HCT116 (cell line): Measurements from ENCODE around the gene THAP10. TPM values are rescaled to one million over a fixed set of nuclear protein-coding genes. Genes with fewer than 3 reads are reported as not detected.

ENCODE experiments used
- ATAC-seq: fragments of 200-7000 bp; cut with Tn5 transposase; 2 replicates; pipeline ENCODE4 v1.9.1; 2020; ENCODE audit warnings: mild to moderate bottlenecking, moderate library complexity
- BruUV-seq: library from RNA; stranded (reverse); fragments of 400-500 nt; replicated peaks from 2 replicates; lab custom pipeline; 2021; lab: Mats Ljungman, UMichigan
- CTCF ChIA-PET: fragments of 300-600 bp; sonication (Branson Sonifier 250); formaldehyde crosslinking; loops from one replicate; lab custom pipeline; 2021; ENCODE audit warnings: antibody characterized with exemption; lab: Charles Lee
- POLR2A ChIA-PET: fragments of 300-600, 350-600 bp; sonication (Branson Sonifier 250); formaldehyde crosslinking; loops from one replicate; lab custom pipeline; 2021; ENCODE audit warnings: antibody characterized with exemption; lab: Charles Lee
- RAD21 ChIA-PET, 2 experiments: fragments of 300-600 bp; sonication (Branson Sonifier 250); formaldehyde crosslinking; loops; one replicate each; lab custom pipeline; 2023; ENCODE audit warnings: low total read pairs in 2 of 2; ENCODE audit not compliant: uncharacterized antibody in 2 of 2, unreplicated experiment in 2 of 2, low non-redundant PET in 1 of 2; lab: Charles Lee
- DNase-seq: peaks from one replicate; pipeline ENCODE4 v3.0.0-alpha.2; 2010; ENCODE audit warnings: low read depth, low spot score
- H2AFZ ChIP-seq: fragments of 200-600 bp; shearing (Covaris generic), sonication (generic); 2 replicates; pipeline ENCODE4 v1.6.1; 2017; ENCODE audit warnings: low read depth, mixed run types, mixed read lengths, antibody characterized with exemption, low read length; ENCODE audit not compliant: poor library complexity, severe bottlenecking
- H3K27ac ChIP-seq: 2 replicates; pipeline ENCODE4 v1.5.1; 2012; ENCODE audit warnings: low read depth, low read length
- H3K27me3 ChIP-seq: fragments of 200-600 bp; sonication (generic); 2 replicates; pipeline ENCODE4 v1.6.1; 2016; ENCODE audit warnings: mixed run types, low read length, mixed read lengths; ENCODE audit not compliant: insufficient read depth
- H3K36me3 ChIP-seq, 2 experiments: fragments of 200-500 bp in 1 of 2; fragments of 200-600 bp in 1 of 2; sonication (Bioruptor generic) in 1 of 2; sonication (generic) in 1 of 2; 2 replicates each; pipeline versions ENCODE4 v1.5.1 to v1.6.1; 2014 to 2016; ENCODE audit warnings: low read length in 2 of 2, inconsistent platforms in 1 of 2, mixed read lengths in 1 of 2, mixed run types in 1 of 2; ENCODE audit not compliant: insufficient read depth in 2 of 2, control insufficient read depth in 1 of 2
- H3K4me1 ChIP-seq, 2 experiments: fragments of 200-600 bp in 1 of 2; sonication (generic) in 1 of 2; 2 replicates each; pipeline versions ENCODE4 v1.5.1 to v1.6.1; 2012 to 2017; ENCODE audit warnings: low read length in 2 of 2, inconsistent platforms in 1 of 2, mild to moderate bottlenecking in 1 of 2, mixed read lengths in 1 of 2, mixed run types in 1 of 2, moderate library complexity in 1 of 2; ENCODE audit not compliant: insufficient read depth in 2 of 2, control insufficient read depth in 1 of 2
- H3K4me2 ChIP-seq: fragments of 200-600 bp; sonication (generic); 2 replicates; pipeline ENCODE4 v1.6.1; 2017; ENCODE audit warnings: mixed run types, low read length, mixed read lengths
- H3K4me3 ChIP-seq, 2 experiments: fragments of 200-600 bp in 1 of 2; sonication (generic) in 1 of 2; replicated peaks in 1 of 2; 2 replicates each; pipeline ENCODE4 v1.5.1; 2011 to 2016; ENCODE audit warnings: low read length in 2 of 2, control low read depth in 1 of 2, low read depth in 1 of 2, mild to moderate bottlenecking in 1 of 2, mixed read lengths in 1 of 2, mixed run types in 1 of 2
- H3K79me2 ChIP-seq: fragments of 200-600 bp; sonication (generic); 2 replicates; pipeline ENCODE4 v1.6.1; 2017; ENCODE audit warnings: mild to moderate bottlenecking, mixed run types, low read length, moderate library complexity, mixed read lengths; ENCODE audit not compliant: insufficient read depth
- H3K9ac ChIP-seq: fragments of 200-600 bp; sonication (generic); 2 replicates; pipeline ENCODE4 v1.6.1; 2016; ENCODE audit warnings: low read length, mixed read lengths
- H3K9me2 ChIP-seq: fragments of 200-600 bp; sonication (generic), shearing (Covaris generic); 2 replicates; pipeline ENCODE4 v1.6.1; 2017; ENCODE audit warnings: mixed run types, mild to moderate bottlenecking, moderate library complexity; ENCODE audit not compliant: insufficient read depth
- H3K9me3 ChIP-seq, 2 experiments: fragments of 200-500 bp in 1 of 2; fragments of 200-600 bp in 1 of 2; sonication (Bioruptor generic) in 1 of 2; sonication (generic) in 1 of 2; 2 replicates each; pipeline ENCODE4 v1.6.1; 2014 to 2017; ENCODE audit warnings: low read length in 2 of 2, mixed read lengths in 2 of 2, inconsistent platforms in 1 of 2, low read depth in 1 of 2, mild to moderate bottlenecking in 1 of 2, mixed run types in 1 of 2, moderate library complexity in 1 of 2; ENCODE audit not compliant: control insufficient read depth in 1 of 2, insufficient read depth in 1 of 2
- H4K20me1 ChIP-seq: fragments of 200-600 bp; sonication (generic), shearing (Covaris generic); 2 replicates; pipeline ENCODE4 v1.6.1; 2017; ENCODE audit warnings: mixed run types, mild to moderate bottlenecking, moderate library complexity; ENCODE audit not compliant: insufficient read depth
- ATF3 ChIP-seq: IDR thresholded peaks from 2 replicates; pipeline ENCODE4 v1.6.1; 2012
- CTCF ChIP-seq, 3 experiments: fragments of 200-600 bp in 1 of 3; sonication (generic) in 1 of 3; IDR thresholded peaks in 2 of 3; conservative IDR thresholded peaks in 1 of 3; 2 replicates each; pipeline ENCODE4 v1.5.1; 2012 to 2017; ENCODE audit warnings: low read depth in 2 of 3, low read length in 2 of 3, antibody characterized with exemption in 1 of 3, borderline replicate concordance in 1 of 3, control low read depth in 1 of 3, mild to moderate bottlenecking in 1 of 3, mixed read lengths in 1 of 3, mixed run types in 1 of 3, moderate library complexity in 1 of 3; ENCODE audit not compliant: insufficient read depth in 1 of 3
- FOSL1 ChIP-seq: IDR thresholded peaks from 2 replicates; pipeline ENCODE4 v1.6.1; 2012; ENCODE audit warnings: low read depth
- JUND ChIP-seq: IDR thresholded peaks from 2 replicates; pipeline ENCODE4 v1.6.1; 2012
- MAX ChIP-seq: IDR thresholded peaks from 2 replicates; pipeline ENCODE4 v1.6.1; 2012
- RAD21 ChIP-seq: IDR thresholded peaks from 2 replicates; pipeline ENCODE4 v1.6.1; 2012; ENCODE audit warnings: low read depth, mild to moderate bottlenecking
- SP1 ChIP-seq: IDR thresholded peaks from 2 replicates; pipeline ENCODE4 v1.6.1; 2012; ENCODE audit warnings: low read depth
- SRF ChIP-seq: IDR thresholded peaks from 2 replicates; pipeline ENCODE4 v1.6.1; 2012; ENCODE audit warnings: low read depth
- intact Hi-C: fragments of 100-400 bp; cut with micrococcal nuclease; formaldehyde crosslinking; loops from 2 replicates; pipeline ENCODE4 v1.10.0; 2022
- total RNA-seq: library from RNA; stranded (reverse); gene quantifications from one replicate; pipeline ENCODE4 v1.2.1, GENCODE V29; 2021; ENCODE audit not compliant: unreplicated experiment

THAP10 gene
- total RNA-seq, 1 experiment from 2014 or later = 2.8 TPM

- ChIA-PET RAD21 (no interaction called here), POLR2A (interaction anchor here (0.9 to 1.9 kb wide), 2 partner anchors 32 to 45 kb away, joined by 3 to 5 read pairs; no protein-coding TSS in a partner anchor), CTCF (interaction anchor here (1.1 to 1.9 kb wide), 3 partner anchors 18 to 134 kb away, joined by 3 to 8 read pairs (median 5); no protein-coding TSS in a partner anchor)
- ATAC-seq = no peak
- Histone ChIP-seq H3K79me2 (no peaks in the 10 kb centered on the region), H3K4me1 (peaks cover 4 to 22% of the 10 kb centered on the region in 2 experiments; a peak in 2 of 4 replicates), H3K9me3 (no peaks in the 10 kb centered on the region), H3K9me2 (no peaks in the 10 kb centered on the region), H3K9ac (no peak overlapping the region), H3K27ac (no peak overlapping the region), H3K27me3 (no peaks in the 10 kb centered on the region), H2AFZ (no peak overlapping the region), H3K4me2 (no peak overlapping the region), H3K4me3 (no peak overlapping the region), H4K20me1 (no peaks in the 10 kb centered on the region), H3K36me3 (no peaks in the 10 kb centered on the region)
- DNase-seq = no peak
- BruUV-seq = no TSS peak
- intact Hi-C loops = no loop called here
- no peak for TF ChIP-seq JUND
- TF ChIP-seq RAD21 = no peak
- TF ChIP-seq ATF3 = no peak
- no peak for TF ChIP-seq SP1
- TF ChIP-seq SRF = no peak
- no peak for TF ChIP-seq MAX
- TF ChIP-seq CTCF (IDR thresholded peaks at IDR 0.05 in 2 of 3, conservative IDR thresholded peaks at IDR 0.05 in 1 of 3; ENCODE audit: borderline replicate concordance in 1 of 3, insufficient read depth in 1 of 3, low read depth in 2 of 3, low read length in 2 of 3) = no peak
- no peak for TF ChIP-seq FOSL1
Measured at GRCh38 chr15:70856177-70856883, 35.9 kb downstream of the THAP10 start.
